ENCODE data around the gene OR4L1. TPM values are rescaled to one million over a fixed set of nuclear protein-coding genes. Genes with fewer than 3 reads are reported as not detected.

OR4L1 gene
- not detected in 2 replicates for total RNA-seq (2021)
- not detected for Bru-seq, nascent RNA
- not detected for BruChase-seq, experiment 1, labeled RNA remaining after a 2-hour chase
- not detected for BruChase-seq, experiment 2, labeled RNA remaining after a 6-hour chase
- long read RNA-seq: 0 reads

- Histone ChIP-seq H3K27me3 (ENCODE audit: insufficient read depth, low read depth) (no peaks in the 10 kb centered on the region), H3K4me2 (no peak within 1 kb of the TSS), H3K4me1 (replicated peaks; ENCODE audit: insufficient read depth) (no peaks in the 10 kb centered on the region), H2AFZ (no peak within 1 kb of the TSS), H3K36me3 (ENCODE audit: low read depth) (no peaks in the 10 kb centered on the region), H4K20me1 (ENCODE audit: insufficient read depth) (no peaks in the 10 kb centered on the region), H3K9me3 (ENCODE audit: insufficient read depth, low read depth) (no peaks in the 10 kb centered on the region), H3K79me2 (ENCODE audit: low read depth) (no peaks in the 10 kb centered on the region), H3K27ac (no peak within 1 kb of the TSS), H3K4me3 (no peak within 1 kb of the TSS), H3K9me2 (ENCODE audit: insufficient read depth) (no peaks in the 10 kb centered on the region), H3F3A (ENCODE audit: insufficient read depth, low read depth) (no peaks in the 10 kb centered on the region)
- DNase-seq: no peak
- POLR2A ChIA-PET (ENCODE audit: unreplicated experiment): no interaction called here
- TF ChIP-seq CTCF (conservative IDR thresholded peaks at IDR 0.05) (no peak), EZH2 (IDR thresholded peaks at IDR 0.05; ENCODE audit: low read depth) (no peak)
- intact Hi-C loops (cut with micrococcal nuclease; ENCODE audit: unreplicated experiment): no loop called here
- no TSS peak for BruUV-seq (replicated peaks)
- CTCF ChIA-PET: no interaction called here
Observed at GRCh38 chr14:20059745-20060144, at the start of gene OR4L1. Gene OR4L1 (plus strand): TSS chr14:20060045. CDS start chr14:20060045, 0 bp downstream.

DNA sequence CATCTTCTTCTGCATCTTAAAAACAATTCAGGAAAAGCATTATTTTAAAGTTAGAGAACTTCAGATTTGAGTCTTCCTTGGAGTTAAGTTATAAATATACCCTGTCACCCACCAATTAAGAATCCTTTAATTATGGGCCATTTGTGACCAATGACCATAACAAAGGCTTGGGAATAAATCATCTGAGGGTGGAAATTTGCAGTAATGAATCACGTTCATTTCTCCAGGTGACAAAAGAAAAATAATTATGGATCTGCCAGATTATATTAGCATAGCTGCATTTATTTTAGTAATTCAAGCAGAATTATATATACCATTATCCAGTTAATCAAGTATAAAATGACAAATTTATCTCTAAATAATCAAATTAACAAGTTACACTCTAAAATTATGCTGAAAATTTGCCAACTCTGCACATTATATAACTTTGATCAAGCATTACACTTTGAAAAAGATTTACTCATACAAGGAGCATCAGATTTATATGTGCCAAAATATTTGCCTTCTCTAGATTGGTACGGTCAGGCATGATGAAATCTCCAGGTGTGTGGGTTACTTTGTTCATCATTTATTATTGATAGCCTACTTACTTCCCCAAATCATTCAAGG, 40.5 kb upstream of the OR4L1 start, which contains the start of gene OR4K14:
Gene OR4K14 (minus strand): TSS at position 51 of the 609 bp plus-strand sequence. CDS start 4,114 bp downstream, outside the sequence.
- BruUV-seq (replicated peaks): no TSS peak
- no peaks in the 10 kb centered on the region for H3K79me2 ChIP-seq (ENCODE audit: low read depth)
- CTCF ChIA-PET: no interaction called here
- intact Hi-C loops (cut with micrococcal nuclease; ENCODE audit: unreplicated experiment): no loop called here
- H3K27me3 ChIP-seq (ENCODE audit: insufficient read depth, low read depth): no peaks in the 10 kb centered on the region
- DNase-seq: no peak
- H3K27ac ChIP-seq: no peak within 1 kb of the TSS
- no peaks in the 10 kb centered on the region for H3K9me2 ChIP-seq (ENCODE audit: insufficient read depth)
- TF ChIP-seq CTCF (conservative IDR thresholded peaks at IDR 0.05): no peak
- no peak for TF ChIP-seq EZH2 (IDR thresholded peaks at IDR 0.05; ENCODE audit: low read depth)
- no peak within 1 kb of the TSS for H3K4me2 ChIP-seq
- no peaks in the 10 kb centered on the region for H3K4me1 ChIP-seq (replicated peaks; ENCODE audit: insufficient read depth)
- no peaks in the 10 kb centered on the region for H4K20me1 ChIP-seq (ENCODE audit: insufficient read depth)
- no peak within 1 kb of the TSS for H3K4me3 ChIP-seq
- H3K36me3 ChIP-seq (ENCODE audit: low read depth): no peaks in the 10 kb centered on the region
- no peaks in the 10 kb centered on the region for H3F3A ChIP-seq (ENCODE audit: insufficient read depth, low read depth)
- no peak within 1 kb of the TSS for H2AFZ ChIP-seq
- H3K9me3 ChIP-seq (ENCODE audit: insufficient read depth, low read depth): no peaks in the 10 kb centered on the region
- POLR2A ChIA-PET (ENCODE audit: unreplicated experiment): no interaction called here

GRCh38 chr14:20031058-20031457, 28.8 kb upstream of the OR4L1 start:
- no peak for DNase-seq
- Histone ChIP-seq H3K27me3 (ENCODE audit: insufficient read depth, low read depth) (no peaks in the 10 kb centered on the region), H3K4me2 (no peak overlapping the region), H2AFZ (no peak overlapping the region), H3K4me1 (replicated peaks; ENCODE audit: insufficient read depth) (no peaks in the 10 kb centered on the region), H3K36me3 (ENCODE audit: low read depth) (no peaks in the 10 kb centered on the region), H3K4me3 (no peak overlapping the region), H3K79me2 (ENCODE audit: low read depth) (no peaks in the 10 kb centered on the region), H4K20me1 (ENCODE audit: insufficient read depth) (no peaks in the 10 kb centered on the region), H3F3A (ENCODE audit: insufficient read depth, low read depth) (no peaks in the 10 kb centered on the region), H3K9me2 (ENCODE audit: insufficient read depth) (no peaks in the 10 kb centered on the region), H3K9me3 (ENCODE audit: insufficient read depth, low read depth) (no peaks in the 10 kb centered on the region), H3K27ac (no peak overlapping the region)
- no TSS peak for BruUV-seq (replicated peaks)
- intact Hi-C loops (cut with micrococcal nuclease; ENCODE audit: unreplicated experiment): no loop called here
- ChIA-PET POLR2A (ENCODE audit: unreplicated experiment) (no interaction called here), CTCF (no interaction called here)
- TF ChIP-seq EZH2 (IDR thresholded peaks at IDR 0.05; ENCODE audit: low read depth) (no peak), CTCF (conservative IDR thresholded peaks at IDR 0.05) (no peak)

All from PC-9 (cell line).